HG03432 (cell line): ENCODE results near the gene SALL3.
"Not testable (repeated sequence)": the region's sequence is repeated elsewhere in the genome, so short reads cannot be mapped to it uniquely, and the experiment has no call there.

Source experiments
- ATAC-seq: cut with Tn5 transposase; IDR thresholded peaks from one replicate; pipeline ENCODE4 v1.9.1; 2021; ENCODE audit warnings: mild to moderate bottlenecking, moderate library complexity; ENCODE audit not compliant: unreplicated experiment

SALL3 gene

DNA sequence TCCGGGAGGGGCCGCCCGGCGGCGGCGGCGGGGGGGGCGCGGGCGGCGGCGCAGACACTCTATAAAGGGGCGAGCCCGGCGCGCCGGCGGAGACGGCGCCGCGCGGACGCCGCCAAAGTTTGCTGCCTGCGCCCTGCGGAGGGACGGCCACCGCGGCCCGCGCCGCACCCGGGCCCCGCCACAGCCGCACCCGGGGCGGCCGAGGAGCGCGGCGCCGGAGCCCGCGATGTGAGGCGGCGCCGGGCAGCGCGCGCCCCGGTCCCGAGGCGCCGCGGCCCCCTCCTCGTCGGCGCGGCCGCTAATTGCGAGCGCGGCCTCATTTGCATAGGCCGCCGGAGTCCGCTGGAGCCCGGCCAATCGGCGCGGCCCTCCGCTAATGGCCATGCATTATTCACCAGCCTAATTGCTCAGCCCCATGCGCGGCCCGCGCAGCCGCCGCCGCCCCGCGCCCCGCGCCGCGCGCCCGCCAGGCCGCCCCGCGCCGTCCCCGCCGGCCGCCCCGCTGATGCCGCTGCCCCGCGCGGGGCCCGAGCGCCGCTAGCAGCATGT is at the start of gene SALL3:
TSS of gene SALL3 (plus strand) at position 89 of the 549 bp plus-strand sequence. CDS start at position 546, 457 bp downstream.
- ATAC-seq, result no peak

DNA sequence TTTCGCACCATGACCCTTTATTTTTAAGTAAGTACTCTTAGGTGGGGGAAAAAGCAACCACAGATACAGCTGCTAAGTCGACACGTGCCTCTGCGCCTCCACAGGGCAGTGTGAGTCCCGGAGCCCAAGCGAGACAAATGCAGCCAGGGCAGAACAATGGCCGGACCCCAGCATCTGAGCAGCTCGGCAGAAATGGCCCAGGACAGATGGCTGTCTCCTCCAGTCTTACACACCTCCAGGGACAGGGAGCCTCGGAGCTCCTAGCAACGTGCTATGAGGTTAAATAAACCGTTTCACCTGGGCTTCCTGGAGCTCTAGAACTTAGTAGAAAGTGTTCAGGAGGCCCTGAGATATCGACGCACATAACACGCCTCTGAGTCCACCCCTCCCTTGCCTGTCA is 47.3 kb upstream of the SALL3 start:
- ATAC-seq, result no peak

DNA sequence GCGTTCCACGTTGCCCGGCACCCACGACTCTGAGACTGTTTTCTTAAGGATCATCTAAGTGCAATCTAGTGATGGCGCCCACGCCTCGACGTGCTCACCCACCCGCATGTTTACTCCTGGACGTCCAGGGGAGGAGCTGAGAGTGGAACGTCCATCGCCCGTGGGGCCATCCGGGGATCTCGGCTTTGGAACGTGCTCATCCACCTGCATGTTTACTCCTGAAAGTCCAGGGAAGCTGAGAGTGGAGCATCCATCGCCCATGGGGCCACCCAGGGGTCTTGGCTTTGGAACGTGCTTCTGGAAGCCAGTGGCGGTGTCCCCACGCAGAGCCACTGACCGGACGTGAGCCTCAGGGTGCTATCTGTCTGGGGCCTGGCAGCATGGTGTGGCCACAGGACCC is 45.6 kb upstream of the SALL3 start:
- ATAC-seq, result no peak

DNA sequence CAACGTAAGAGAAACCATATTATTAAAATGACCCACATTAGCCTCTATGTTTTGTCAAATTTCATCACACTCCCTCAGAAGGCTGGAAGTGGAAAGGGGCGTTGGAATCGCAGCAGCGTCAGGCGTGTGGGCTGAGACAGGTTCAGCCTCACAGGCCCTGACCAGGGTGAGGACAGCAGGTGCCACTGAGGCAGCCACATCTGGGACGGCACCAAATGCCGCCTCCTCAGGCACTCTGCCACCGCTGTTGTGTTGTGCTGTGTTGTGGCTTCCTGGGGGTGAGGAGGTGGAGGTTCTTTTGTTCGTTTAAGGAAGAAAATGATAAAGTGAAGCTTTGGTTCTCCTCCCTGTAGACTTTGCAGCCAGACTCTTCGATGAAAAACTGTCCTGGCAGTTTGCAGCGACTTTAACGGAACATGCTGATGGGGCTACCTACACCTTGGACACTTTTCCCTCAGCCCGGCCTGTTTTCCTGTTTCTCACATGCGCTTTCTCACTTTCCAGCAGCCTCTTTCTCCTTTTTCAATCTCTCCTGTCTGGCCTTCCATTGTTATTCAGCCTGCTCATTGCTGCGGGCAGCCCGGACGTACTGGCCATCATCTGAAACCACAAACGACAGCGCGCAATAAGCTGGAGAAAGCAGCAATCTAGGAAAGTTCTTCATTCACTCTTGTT is 44.9 kb upstream of the SALL3 start:
- ATAC-seq, result no peak

DNA sequence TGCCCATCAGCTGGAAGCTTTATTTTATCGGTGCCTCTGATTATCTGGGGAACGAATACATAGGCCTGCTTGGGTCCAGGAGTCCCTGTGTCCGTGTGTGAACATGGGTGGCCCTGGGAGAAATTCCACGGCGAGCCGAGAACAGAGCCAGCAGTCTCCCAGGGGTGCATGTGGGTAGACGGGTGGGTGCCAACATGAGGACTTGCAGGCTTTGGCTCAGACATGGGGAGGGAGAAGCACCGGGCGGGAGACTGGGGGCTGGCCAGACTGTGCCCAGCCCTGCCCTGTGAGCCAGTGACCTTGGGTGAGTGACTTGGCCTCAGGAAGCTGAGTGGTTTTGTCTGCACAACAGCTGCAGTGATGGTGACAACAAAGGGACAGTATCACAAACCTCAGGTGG is 44.2 kb upstream of the SALL3 start:
- no peak for ATAC-seq

DNA sequence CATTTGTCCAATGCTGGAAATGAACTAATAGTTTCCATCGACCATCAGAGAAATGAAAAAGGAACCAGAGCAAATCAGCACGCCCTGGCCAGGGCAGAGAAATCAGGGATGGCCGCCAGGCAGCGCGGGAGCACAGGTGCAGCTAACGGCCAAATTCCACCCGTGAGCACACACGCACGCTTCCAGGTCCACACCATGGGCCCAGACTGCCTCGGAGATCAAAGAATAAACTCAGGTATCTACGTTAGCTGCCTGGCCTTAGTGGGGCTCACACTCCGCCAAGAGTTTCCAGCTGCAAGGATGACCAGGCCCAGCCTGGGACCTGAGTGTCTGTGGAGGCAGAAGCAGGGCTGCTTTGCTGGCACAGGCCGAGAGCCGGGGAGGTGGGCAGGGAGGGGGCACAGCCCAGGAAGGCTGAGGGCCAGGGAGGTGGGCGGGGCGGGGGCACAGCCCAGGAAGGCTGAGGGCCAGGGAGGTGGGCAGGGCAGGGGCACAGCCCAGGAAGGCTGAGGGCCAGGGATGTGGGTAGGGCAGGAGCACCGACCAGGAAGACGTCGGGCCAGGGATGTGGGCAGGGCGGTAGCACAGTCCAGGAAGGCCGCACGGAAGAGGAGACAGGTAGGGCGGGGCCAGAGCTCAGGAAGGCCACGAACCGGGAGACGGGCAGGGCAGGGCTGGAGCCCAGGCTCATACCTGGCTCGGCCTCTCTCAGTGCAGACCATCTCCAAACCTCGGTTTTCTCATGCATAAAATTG is 43.2 kb upstream of the SALL3 start:
- no peak for ATAC-seq

DNA sequence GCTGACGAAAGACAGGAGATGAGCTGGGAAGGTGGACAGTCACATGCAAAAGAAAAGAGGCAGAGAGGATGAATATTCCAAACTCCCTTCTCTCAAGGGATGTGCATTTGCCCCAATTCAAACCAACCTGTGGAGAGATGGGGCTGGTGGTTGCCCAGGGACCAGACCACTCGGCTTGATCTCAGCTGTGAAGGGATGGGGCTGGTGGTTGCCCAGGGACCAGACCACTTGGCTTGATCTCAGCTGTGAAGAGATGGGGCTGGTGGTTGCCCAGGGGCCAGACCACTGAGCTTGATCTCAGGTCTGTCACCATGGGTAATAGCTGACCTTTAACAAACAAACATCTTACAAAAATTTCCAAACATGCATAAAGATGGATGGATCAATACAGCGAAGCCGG is 42.5 kb upstream of the SALL3 start:
- ATAC-seq, result no peak

DNA sequence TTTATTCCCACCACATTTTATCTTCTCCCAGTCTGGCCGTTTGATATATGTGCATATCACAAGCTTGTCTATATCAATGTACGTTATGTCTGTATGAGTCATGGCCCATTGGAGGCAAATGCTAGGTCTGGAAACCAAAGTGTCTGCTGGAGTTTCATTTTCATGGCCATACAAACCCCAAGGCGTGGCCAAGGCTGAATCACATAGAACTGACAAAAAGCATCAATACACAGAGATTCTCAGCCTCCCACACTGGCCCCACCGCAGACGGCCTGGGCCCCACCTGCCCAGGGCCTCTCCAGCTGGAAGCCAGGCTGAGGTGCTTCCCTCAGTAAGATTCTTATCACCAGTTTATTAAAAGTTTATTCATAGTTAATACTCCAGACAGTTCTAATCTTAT is 40.5 kb upstream of the SALL3 start:
- ATAC-seq, result peak; percentile 50

DNA sequence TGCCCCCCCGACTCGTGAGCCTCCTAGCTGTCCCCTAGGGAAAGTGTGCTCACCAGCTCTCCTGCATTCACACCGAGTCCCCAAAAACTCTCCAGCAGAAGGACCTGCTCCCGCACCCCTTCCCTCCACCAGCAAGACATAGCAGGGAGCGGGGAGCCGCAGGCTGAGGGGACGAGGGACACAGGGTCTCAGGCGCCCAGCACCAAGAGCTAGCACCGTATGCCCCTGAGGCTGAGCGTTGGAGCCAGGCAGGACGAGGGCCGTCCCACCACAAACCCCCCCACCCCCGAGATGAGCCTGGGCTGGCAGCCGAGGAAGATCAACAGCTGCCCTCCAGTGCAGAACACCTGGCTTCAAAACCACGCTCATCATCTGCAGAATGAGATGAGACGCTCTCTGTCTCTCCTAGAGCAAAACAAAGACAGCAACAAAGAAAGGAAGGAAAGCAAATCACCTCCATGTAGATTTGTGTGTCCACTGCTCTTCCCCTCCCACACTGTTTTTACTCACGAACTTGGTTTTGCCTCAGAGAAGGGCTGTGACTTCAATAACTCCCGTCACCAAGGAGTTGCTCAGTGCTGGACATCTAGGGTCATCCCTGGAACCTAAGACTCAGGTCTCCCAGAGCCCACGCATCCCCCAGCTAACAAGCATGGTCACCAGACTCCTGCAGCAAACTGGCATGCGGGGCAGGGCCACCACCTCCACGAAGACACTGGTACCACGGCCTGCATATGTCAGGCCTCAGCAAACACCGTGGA is 39.7 kb upstream of the SALL3 start:
- ATAC-seq, result no peak

DNA sequence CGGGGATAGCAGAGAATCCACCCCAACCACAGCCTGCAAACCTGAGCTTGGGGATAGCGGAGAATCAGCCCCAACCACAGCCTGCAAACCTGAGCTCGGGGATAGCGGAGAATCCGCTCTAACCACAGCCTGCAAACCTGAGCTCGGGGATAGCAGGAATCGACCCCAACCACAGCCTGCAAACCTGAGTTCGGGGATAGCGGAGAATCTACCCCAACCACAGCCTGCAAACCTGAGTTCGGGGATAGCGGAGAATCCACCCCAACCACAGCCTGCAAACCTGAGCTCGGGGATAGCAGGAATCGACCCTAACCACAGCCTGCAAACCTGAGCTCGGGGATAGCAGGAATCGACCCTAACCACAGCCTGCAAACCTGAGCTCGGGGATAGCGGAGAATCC is 37.4 kb upstream of the SALL3 start:
- not testable (repeated sequence) for ATAC-seq

DNA sequence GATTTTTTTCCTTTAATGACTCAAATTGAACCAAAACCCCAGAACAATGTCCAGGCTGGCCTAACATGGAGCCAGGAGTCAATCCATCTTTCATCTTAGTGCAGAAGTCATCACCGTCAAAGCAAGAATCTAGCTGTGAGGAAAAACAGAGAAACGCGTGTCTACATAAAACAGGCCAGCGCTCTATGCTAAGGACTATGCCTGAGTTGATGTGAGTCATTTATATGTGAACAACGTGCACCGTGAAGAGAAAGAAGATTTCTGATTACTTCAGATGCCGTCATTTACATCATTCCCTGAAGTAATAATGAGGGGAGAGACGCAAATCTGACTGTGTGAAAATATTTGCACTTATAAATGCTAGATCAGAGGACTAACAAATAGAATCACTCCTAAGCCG is 34.0 kb upstream of the SALL3 start:
- no peak for ATAC-seq

DNA sequence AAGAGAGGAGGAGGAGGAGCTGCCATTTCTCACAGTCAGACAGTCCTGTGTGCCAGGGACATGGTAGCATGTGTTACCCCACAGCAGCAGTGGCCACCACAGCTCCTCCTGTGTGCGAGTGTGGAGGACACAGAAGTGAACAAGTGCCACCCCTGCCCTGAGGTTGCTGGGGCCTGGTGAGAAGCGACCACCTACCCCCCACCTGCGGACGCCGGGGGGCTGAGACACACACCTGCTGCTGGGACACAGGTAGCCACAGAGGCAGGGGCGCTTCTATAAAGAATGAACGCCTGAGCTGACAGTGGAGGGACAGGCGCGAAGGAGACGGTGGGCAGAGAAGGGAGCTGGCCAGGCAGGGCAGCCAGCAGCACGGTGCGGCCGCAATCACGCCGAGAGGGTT is 32.3 kb upstream of the SALL3 start:
- ATAC-seq, result no peak

DNA sequence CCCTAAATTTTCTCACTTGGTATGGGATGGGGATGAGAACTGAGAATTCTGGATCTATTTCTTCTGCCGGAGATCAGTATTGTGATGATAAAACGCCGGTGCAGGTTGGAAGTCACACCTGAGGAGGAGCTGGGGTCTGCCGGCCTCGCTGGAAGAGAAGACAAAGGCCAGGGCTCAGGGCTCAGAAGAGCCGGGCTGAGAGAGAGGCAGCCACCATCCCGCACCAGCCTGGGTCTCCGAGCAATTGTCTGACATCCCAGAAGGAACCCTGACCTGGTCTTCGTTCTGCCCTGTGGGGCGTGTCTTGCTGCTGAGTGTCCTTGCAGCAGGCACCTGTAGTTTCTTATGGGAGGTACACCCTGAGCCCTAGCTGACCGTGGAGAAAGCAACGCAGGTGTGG is 31.4 kb upstream of the SALL3 start:
- no peak for ATAC-seq

DNA sequence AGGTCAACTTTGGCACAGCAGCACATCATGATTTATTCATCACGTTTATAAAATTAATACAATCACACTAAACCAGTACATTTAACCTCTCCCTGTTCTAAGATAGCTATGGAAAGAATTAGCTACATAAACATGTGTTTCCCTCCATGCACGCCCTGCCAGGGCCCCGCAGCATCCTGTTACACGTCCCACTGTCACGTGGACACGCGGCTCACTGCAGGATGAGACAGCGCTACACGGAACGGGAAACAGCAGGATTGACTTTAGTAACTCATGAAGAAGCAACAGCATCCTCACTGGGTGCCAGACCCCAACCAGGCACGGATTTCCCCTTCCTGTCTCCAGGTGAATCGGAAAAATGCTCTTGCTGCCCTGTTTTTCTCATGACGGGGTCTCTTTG is 30.9 kb upstream of the SALL3 start:
- no peak for ATAC-seq

DNA sequence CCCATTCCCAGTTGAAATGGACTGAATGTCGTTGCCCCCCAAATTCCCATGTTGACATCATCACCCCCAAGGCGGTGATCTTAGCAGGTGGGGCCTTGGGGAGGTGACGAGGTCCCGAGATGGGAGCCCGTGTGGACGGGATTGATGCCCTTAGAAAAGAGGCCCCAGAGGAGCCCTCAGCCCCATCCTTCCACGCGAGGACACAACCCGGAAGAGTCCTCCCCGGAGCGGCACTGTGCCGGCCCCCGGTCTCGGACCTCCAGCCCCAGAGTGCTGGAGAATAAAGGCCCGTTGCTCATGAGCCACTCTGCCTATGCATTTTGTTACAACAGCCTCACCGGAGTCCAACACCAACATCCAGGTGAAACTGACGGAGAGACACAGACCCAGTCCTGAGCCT is 30.4 kb upstream of the SALL3 start:
- ATAC-seq, result no peak

DNA sequence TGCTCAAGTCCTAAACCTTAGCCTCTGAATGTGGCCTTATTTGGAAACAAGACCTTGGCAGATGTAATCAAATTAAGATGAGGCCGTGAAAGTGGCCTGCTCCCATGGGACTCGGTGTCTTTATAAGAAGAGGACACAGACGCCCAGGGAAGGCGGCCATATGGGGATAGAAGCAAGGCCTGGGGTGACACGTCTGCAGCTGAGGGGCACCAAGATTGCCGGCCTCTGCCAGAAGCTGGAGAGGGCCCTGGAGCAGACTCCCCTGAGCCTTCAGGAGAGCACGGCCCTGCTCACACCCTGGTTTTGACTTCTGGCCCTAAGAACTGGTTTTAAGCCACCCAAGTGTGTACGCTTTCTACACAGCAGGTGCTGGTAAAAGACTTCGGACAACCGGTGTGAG is 29.2 kb upstream of the SALL3 start:
- no peak for ATAC-seq

DNA sequence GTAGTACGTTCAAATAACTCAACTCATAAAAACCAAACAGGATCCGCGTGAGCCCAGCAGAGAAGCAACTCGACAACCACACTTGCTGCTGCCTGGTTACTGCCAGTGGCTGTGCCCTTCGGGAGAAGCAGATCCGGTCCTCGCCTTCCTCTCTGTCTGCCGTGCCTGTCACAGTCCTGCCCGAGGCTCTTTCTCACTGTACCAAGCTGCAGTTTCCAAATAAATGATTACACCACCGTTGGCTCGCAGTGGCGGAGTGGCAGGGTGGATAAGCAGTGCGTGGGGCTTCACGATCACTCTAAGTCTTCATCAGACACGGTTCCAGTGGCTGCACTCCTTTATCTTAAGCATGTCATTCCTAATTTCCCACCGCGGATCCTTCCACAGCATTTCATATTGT is 26.1 kb upstream of the SALL3 start:
- no peak for ATAC-seq

DNA sequence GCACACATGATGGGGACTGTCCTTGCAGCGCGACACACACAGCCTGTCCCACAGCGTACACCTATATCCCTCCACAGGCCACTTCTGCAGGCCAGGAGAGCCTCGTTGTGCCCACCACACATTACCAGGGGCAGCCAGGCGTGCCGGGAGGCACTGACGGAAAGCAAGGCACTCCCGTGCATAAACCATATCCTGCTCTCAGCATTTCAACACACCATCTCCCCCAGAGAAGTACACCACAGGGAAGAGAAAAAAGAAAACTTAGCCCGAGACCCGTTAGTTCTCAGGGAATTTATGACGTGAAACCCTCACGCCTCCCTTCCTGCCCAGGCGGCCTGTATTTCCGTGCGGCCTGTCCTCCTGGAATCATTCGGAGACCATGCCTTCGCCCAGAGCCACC is 24.6 kb upstream of the SALL3 start:
- ATAC-seq, result no peak

DNA sequence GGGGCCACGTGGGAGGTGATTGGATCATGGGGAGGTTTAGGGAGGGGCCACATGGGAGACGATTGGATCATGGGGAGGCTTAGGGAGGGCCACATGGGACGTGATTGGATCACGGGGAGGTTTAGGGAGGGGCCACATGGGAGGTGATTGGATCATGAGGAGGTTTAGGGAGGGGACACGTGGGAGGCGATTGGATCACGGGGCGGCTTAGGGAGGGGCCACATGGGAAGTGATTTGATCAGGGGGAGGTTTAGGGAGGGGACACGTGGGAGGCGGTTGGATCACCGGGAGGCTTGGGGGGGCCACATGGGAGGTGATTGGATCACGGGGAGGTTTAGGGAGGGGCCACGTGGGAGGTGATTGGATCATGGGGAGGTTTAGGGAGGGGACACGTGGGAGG is 22.5 kb upstream of the SALL3 start:
- ATAC-seq, result no peak

DNA sequence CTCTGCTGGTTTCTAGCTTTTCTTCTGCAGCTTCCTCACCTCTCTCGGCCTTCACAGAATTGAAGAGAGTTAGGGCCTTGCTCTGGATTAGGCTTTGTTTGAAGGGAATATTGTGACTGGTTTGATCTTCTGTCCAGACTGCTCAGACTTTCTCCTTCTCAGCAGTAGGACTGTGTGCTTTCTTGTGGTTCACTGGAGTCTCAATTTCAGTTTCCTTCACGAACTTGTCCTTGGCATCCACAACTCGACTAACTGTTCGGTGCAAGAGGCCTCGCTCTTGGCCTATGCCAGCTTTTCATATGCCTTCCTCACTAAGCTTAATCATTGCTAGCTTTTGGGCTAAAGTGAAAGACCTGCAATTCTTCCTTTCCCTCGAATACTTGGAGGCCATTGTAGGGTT is 18.9 kb upstream of the SALL3 start:
- ATAC-seq, result no peak

DNA sequence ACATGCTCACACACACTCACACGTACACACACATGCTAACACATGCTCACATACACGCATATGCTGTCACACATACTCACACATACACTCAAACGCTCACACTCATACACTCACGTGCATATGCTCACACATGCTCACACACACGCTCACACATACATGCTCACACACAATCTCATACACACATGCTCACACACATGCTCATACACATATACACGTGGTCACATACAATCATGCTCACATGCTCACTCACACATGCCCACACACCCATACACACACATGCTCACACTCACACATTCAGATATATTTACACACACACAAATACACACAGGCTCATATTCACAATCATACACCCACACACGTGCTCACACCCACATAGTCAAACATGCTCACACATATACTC is 17.5 kb upstream of the SALL3 start:
- no peak for ATAC-seq

DNA sequence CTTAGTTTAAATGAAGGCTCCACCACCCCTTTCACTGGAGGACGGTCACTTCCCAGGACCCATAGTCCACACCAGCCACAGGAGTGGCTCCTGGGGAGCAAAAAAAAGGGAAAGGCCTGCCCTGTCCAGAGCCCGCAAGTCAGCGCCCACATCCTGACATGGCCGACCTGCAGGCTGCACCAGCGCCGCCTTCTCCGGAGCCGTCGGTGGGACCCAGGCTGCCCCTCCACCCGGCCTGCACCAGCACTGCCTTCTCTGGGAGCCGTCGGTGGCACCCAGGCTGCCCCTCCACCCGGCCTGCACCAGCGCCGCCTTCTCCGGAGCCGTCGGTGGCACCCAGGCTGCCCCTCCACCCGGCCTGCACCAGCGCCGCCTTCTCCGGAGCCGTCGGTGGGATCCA is 14.9 kb upstream of the SALL3 start:
- ATAC-seq, result not testable (repeated sequence)
